Testis (tissue), 3 donors: ENCODE measurements around the gene TACC2. TPM values are rescaled to one million over a fixed set of nuclear protein-coding genes. Genes with fewer than 3 reads are reported as not detected.
"Not testable (repeated sequence)": the region's sequence is repeated elsewhere in the genome, so short reads cannot be mapped to it uniquely, and the experiment has no call there.

Source experiments
- DNase-seq: peaks from one replicate; pipeline ENCODE4 v3.0.0-alpha.2; 2019
- H3K27ac ChIP-seq, 2 donors: fragments of 200-600 bp; sonication (generic); one replicate each; pipeline ENCODE4 v1.5.1; 2019
- H3K27me3 ChIP-seq: fragments of 200-600 bp; sonication (generic); one replicate; pipeline ENCODE4 v1.5.1; 2019
- H3K36me3 ChIP-seq: fragments of 200-600 bp; sonication (generic); one replicate; pipeline ENCODE4 v1.5.1; 2017; ENCODE audit warnings: low read depth; ENCODE audit errors: missing control alignments
- H3K4me1 ChIP-seq: fragments of 200-600 bp; sonication (generic); one replicate; pipeline ENCODE4 v1.5.1; 2019
- H3K4me3 ChIP-seq, 2 donors: fragments of 200-600 bp; sonication (generic); one replicate each; pipeline ENCODE4 v1.5.1; 2017 to 2019
- H3K9me3 ChIP-seq: fragments of 200-600 bp; sonication (generic); one replicate; pipeline ENCODE4 v1.5.1; 2017
- POLR2A ChIP-seq: fragments of 450-650 bp; IDR thresholded peaks from one replicate; pipeline ENCODE4 v1.6.1; 2017; ENCODE audit warnings: antibody characterized with exemption, mild to moderate bottlenecking, moderate library complexity
- WGBS, 2 donors: methylation state at CpG; one replicate each; pipeline ENCODE4 v1.1.5; 2018; 5-methylcytosine and 5-hydroxymethylcytosine counted together
- intact Hi-C: fragments of 100-400 bp; cut with DNase I; formaldehyde crosslinking; loops from one replicate; pipeline ENCODE4 v1.15.1; 2023; ENCODE audit warnings: low total_unique reads
- polyA plus RNA-seq: library from polyadenylated mRNA; stranded (reverse); fragments of 350-450 nt; fragmentation: Illumina TruSeq; extraction: RNeasy Lipid Tissue Mini Kit (QIAGEN cat#74804); gene quantifications from one replicate; pipeline ENCODE4 v1.2.3, GENCODE V29; 2014; ENCODE audit warnings: low read depth, low replicate concordance; ENCODE audit not compliant: insufficient read depth
- total RNA-seq, 2 donors: library from RNA; depleted of rRNA; stranded (reverse); fragments of >200 nt; gene quantifications; one replicate each; pipeline ENCODE4 v1.2.3, GENCODE V29; 2016
- TF ChIP-seq, protein P1 (sequence below), 3 experiments: fragments of 450-650 bp in 2 of 3; fragments of 200-600 bp in 1 of 3; sonication (generic) in 1 of 3; IDR thresholded peaks; one replicate each; pipeline ENCODE4 v1.5.1; 2016 to 2019; ENCODE audit warnings: antibody characterized with exemption in 3 of 3, mild to moderate bottlenecking in 2 of 3, moderate library complexity in 1 of 3

Gene TACC2
- total and polyA plus RNA-seq, 3 donors from 2014 or later = 18.0 to 24.2 (median 21.3) TPM

GRCh38 chr10:122057841-122058413 lies 69.0 kb downstream of the TACC2 start:
- TF ChIP-seq, protein P1, sequence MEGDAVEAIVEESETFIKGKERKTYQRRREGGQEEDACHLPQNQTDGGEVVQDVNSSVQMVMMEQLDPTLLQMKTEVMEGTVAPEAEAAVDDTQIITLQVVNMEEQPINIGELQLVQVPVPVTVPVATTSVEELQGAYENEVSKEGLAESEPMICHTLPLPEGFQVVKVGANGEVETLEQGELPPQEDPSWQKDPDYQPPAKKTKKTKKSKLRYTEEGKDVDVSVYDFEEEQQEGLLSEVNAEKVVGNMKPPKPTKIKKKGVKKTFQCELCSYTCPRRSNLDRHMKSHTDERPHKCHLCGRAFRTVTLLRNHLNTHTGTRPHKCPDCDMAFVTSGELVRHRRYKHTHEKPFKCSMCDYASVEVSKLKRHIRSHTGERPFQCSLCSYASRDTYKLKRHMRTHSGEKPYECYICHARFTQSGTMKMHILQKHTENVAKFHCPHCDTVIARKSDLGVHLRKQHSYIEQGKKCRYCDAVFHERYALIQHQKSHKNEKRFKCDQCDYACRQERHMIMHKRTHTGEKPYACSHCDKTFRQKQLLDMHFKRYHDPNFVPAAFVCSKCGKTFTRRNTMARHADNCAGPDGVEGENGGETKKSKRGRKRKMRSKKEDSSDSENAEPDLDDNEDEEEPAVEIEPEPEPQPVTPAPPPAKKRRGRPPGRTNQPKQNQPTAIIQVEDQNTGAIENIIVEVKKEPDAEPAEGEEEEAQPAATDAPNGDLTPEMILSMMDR (IDR thresholded peaks at IDR 0.05) = no peak
- TF ChIP-seq POLR2A = no peak
- H3K4me3 ChIP-seq = no peak overlapping the region
- no peak for DNase-seq
- no peaks in the 10 kb centered on the region for H3K27me3 ChIP-seq
- intact Hi-C loops = loop anchor here (10.0 kb wide), 1 partner anchor 57 kb away; no protein-coding TSS in a partner anchor
- H3K9me3 ChIP-seq = no peaks in the 10 kb centered on the region
- H3K27ac ChIP-seq = no peak overlapping the region
- no peaks in the 10 kb centered on the region for H3K36me3 ChIP-seq
- peaks cover 8% of the 10 kb centered on the region for H3K4me1 ChIP-seq
- 83% methylated on average over 14 of the region's 14 CpGs for WGBS, 2 donors

- Histone ChIP-seq H3K9me3 (no peaks in the 10 kb centered on the region), H3K27me3 (no peaks in the 10 kb centered on the region), H3K4me3 (no peak overlapping the region), H3K27ac (no peak overlapping the region), H3K4me1 (peaks cover 11% of the 10 kb centered on the region), H3K36me3 (no peaks in the 10 kb centered on the region)
- DNase-seq = no peak
- 51 to 76% methylated on average over 2 of the region's 2 CpGs for WGBS, 2 donors
- intact Hi-C loops = no loop called here
- TF ChIP-seq, protein P1 (IDR thresholded peaks at IDR 0.05) = no peak
- no peak for TF ChIP-seq POLR2A
Observed at GRCh38 chr10:122060250-122060649, 71.3 kb downstream of the TACC2 start.

- Histone ChIP-seq H3K36me3 (no peaks in the 10 kb centered on the region), H3K27ac (peak overlapping the region; percentile 77 to 91), H3K4me3 (no peak overlapping the region), H3K27me3 (no peaks in the 10 kb centered on the region), H3K9me3 (no peaks in the 10 kb centered on the region), H3K4me1 (peaks cover 11% of the 10 kb centered on the region)
- TF ChIP-seq, protein P1 (IDR thresholded peaks at IDR 0.05) = no peak
- TF ChIP-seq POLR2A = no peak
- DNase-seq = peak; percentile 88
- intact Hi-C loops = no loop called here
- 32 to 44% methylated on average over 13 of the region's 13 CpGs for WGBS, 2 donors
Observed at GRCh38 chr10:122062831-122063674, 74.1 kb downstream of the TACC2 start.

DNA sequence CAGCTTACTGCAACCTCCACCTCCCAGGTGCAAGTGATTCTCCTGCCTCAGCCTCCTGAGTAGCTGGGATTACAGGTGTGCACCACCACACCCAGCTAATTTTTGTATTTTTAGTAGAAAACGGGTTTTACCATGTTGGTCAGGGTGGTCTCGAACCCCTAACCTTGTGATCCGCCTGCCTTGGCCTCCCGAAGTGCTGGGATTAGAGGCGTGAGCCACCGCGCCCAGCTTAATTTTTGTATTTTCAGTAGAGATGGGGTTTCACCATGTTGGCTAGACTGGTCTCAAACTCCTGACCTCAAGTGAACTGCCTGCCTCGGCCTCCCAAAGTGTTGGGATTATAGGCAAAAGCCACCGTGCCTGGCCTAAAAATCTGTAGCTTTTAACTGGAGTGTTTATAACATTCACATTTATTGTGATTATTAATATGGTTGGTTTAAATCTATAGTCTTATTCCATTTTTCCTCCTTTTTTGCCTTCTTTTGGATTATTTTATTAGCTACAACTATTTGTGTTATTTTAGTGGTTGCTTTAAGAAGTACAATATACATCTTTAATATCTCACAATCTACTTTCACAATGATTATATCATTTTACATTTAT lies 77.5 kb downstream of the TACC2 start:
- 88 to 97% methylated on average over 8 to 9 of the region's 9 CpGs for WGBS, 2 donors

DNA sequence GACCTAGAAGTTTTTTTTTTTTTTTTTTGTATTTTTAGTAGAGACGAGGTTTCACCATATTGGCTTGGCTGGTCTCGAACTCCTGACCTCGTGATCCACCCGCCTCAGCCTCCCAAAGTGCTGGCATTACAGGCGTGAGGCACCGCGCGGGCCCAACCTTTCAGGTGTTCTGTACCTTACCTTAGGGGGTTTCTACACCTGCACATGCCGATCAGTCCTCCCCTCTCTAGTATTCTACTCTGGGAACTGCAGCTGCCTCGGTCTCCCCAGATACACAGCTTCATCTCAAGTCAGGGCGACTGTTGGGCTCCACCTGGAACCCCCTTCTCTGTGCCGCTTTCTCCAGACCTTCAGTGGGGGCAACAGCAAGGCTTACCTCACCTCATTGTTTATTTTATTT lies 79.9 kb downstream of the TACC2 start:
- no peak overlapping the region for H3K4me3 ChIP-seq
- TF ChIP-seq, protein P1 (IDR thresholded peaks at IDR 0.05) = no peak
- no peak for TF ChIP-seq POLR2A
- intact Hi-C loops = no loop called here
- DNase-seq = no peak
- no peaks in the 10 kb centered on the region for H3K27me3 ChIP-seq
- no peaks in the 10 kb centered on the region for H3K4me1 ChIP-seq
- no peak overlapping the region for H3K27ac ChIP-seq
- no peaks in the 10 kb centered on the region for H3K9me3 ChIP-seq
- WGBS, 2 donors = 94 to 97% methylated on average over 11 to 12 of the region's 12 CpGs
- no peaks in the 10 kb centered on the region for H3K36me3 ChIP-seq

More for the DNA sequence above, 77.5 kb downstream of the TACC2 start:
- H3K27ac ChIP-seq, H3K4me3 ChIP-seq, DNase-seq, H3K9me3 ChIP-seq, H3K27me3 ChIP-seq, intact Hi-C loops, H3K36me3 ChIP-seq: not testable (repeated sequence)
- peaks cover 11% of the 10 kb centered on the region for H3K4me1 ChIP-seq
